ENCODE measurements around the gene KIF1A.

GRCh38 chr2:240716130-240716798, 103.8 kb downstream of the KIF1A start:
- TF ChIP-seq CTCF (IDR thresholded peaks at IDR 0.05; ENCODE audit: poor library complexity): no peak
- TF ChIP-seq EZH2 (IDR thresholded peaks at IDR 0.05; ENCODE audit: borderline replicate concordance): no peak
- TF ChIP-seq EZH2phosphoT487 (IDR thresholded peaks at IDR 0.05; ENCODE audit: low read depth, severe bottlenecking, unreplicated experiment): no peak

Data from hepatocyte (in vitro differentiated cells).